ENCODE measurements around the gene USPL1. TPM values are rescaled to one million over a fixed set of nuclear protein-coding genes. Genes with fewer than 3 reads are reported as not detected.
"Not testable (repeated sequence)": the region's sequence is repeated elsewhere in the genome, so short reads cannot be mapped to it uniquely, and the experiment has no call there.

The USPL1 gene
- polyA plus RNA-seq, 1 donor (not counting 4 experiments of a cell fraction or from before 2014, with no cell fraction given): 12.3 TPM

GRCh38 chr13:30605052-30605451 is 12.7 kb upstream of the USPL1 start:
- FAIRE-seq: no peak
- dilution Hi-C loops (cut with MboI; ENCODE audit: extremely low pct_ligation_motif_present, low sequenced_read_pairs): no loop called here

DNA sequence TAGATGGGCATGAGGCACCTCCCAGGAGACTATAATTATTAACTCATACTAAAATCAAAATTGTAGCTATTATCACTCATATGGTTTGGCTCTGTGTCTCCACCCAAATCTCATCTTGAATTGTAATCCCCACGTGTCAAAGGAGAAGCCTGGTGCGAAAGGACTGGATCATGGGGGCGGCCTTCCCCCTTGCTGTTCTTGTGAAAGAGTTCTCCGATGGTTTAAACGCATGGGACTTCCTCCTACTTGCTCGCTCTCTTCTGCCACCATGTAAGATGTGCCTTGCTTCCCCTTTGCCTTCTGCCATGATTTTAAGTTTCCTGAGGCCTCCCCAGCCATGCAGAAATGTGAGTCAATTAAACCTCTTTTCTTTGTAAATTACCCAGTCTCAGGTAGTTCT is 10.5 kb upstream of the USPL1 start:
- dilution Hi-C loops (cut with MboI; ENCODE audit: extremely low pct_ligation_motif_present, low sequenced_read_pairs); DNase-seq (ENCODE audit: low read depth, low spot score); H3K36me3 ChIP-seq (ENCODE audit: control insufficient read depth in 2 of 2, extremely low read depth in 1 of 2, insufficient read depth in 2 of 2, low read length in 2 of 2); H2AFZ ChIP-seq (ENCODE audit: control insufficient read depth, low read length); H4K20me1 ChIP-seq (ENCODE audit: control insufficient read depth, extremely low read depth, insufficient read depth, low read length); H3K9me3 ChIP-seq (ENCODE audit: control insufficient read depth, low read depth, low read length); H3K79me2 ChIP-seq (ENCODE audit: control insufficient read depth, insufficient read depth, low read length); H3K4me3 ChIP-seq (ENCODE audit: control insufficient read depth in 2 of 3, extremely low read depth in 1 of 3, insufficient read depth in 2 of 3, low read depth in 1 of 3, low read length in 3 of 3); H3K9ac ChIP-seq (ENCODE audit: control insufficient read depth, extremely low read depth, insufficient read depth, low read length); H3K27me3 ChIP-seq (ENCODE audit: control insufficient read depth, extremely low read depth, insufficient read depth, low read length); H3K27ac ChIP-seq (ENCODE audit: control insufficient read depth, insufficient read depth, low read length); FAIRE-seq; H3K4me2 ChIP-seq (ENCODE audit: control insufficient read depth, extremely low read depth, insufficient read depth, low read depth, low read length); H3K9me1 ChIP-seq (ENCODE audit: control insufficient read depth, extremely low read depth, insufficient read depth, low read length); H3K4me1 ChIP-seq (ENCODE audit: control insufficient read depth, extremely low read depth, insufficient read depth, low read length): not testable (repeated sequence)

More at GRCh38 chr13:30605052-30605451, 12.7 kb upstream of the USPL1 start:
- H3K27me3 ChIP-seq (ENCODE audit: control insufficient read depth, extremely low read depth, insufficient read depth, low read length): no peaks in the 10 kb centered on the region
- H4K20me1 ChIP-seq (ENCODE audit: control insufficient read depth, extremely low read depth, insufficient read depth, low read length): no peaks in the 10 kb centered on the region
- no peak overlapping the region for H2AFZ ChIP-seq (ENCODE audit: control insufficient read depth, low read length)
- no peak overlapping the region for H3K27ac ChIP-seq (ENCODE audit: control insufficient read depth, insufficient read depth, low read length)
- no peak for DNase-seq (ENCODE audit: low read depth, low spot score)
- TF ChIP-seq EZH2 (IDR thresholded peaks at IDR 0.05; ENCODE audit: low read length): no peak
- TF ChIP-seq, protein P1, sequence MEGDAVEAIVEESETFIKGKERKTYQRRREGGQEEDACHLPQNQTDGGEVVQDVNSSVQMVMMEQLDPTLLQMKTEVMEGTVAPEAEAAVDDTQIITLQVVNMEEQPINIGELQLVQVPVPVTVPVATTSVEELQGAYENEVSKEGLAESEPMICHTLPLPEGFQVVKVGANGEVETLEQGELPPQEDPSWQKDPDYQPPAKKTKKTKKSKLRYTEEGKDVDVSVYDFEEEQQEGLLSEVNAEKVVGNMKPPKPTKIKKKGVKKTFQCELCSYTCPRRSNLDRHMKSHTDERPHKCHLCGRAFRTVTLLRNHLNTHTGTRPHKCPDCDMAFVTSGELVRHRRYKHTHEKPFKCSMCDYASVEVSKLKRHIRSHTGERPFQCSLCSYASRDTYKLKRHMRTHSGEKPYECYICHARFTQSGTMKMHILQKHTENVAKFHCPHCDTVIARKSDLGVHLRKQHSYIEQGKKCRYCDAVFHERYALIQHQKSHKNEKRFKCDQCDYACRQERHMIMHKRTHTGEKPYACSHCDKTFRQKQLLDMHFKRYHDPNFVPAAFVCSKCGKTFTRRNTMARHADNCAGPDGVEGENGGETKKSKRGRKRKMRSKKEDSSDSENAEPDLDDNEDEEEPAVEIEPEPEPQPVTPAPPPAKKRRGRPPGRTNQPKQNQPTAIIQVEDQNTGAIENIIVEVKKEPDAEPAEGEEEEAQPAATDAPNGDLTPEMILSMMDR (optimal IDR thresholded peaks at IDR 0.05 in 1 of 3, IDR thresholded peaks at IDR 0.05 in 1 of 3, conservative IDR thresholded peaks at IDR 0.05 in 1 of 3; ENCODE audit: extremely low read depth in 1 of 3, insufficient read depth in 2 of 3, low read length in 3 of 3): no peak
- no peak overlapping the region for H3K4me2 ChIP-seq (ENCODE audit: control insufficient read depth, extremely low read depth, insufficient read depth, low read depth, low read length)
- no peaks in the 10 kb centered on the region for H3K9me1 ChIP-seq (ENCODE audit: control insufficient read depth, extremely low read depth, insufficient read depth, low read length)
- no peaks in the 10 kb centered on the region for H3K9me3 ChIP-seq (ENCODE audit: control insufficient read depth, low read depth, low read length)
- no peaks in the 10 kb centered on the region for H3K4me1 ChIP-seq (ENCODE audit: control insufficient read depth, extremely low read depth, insufficient read depth, low read length)
- H3K36me3 ChIP-seq (ENCODE audit: control insufficient read depth in 2 of 2, extremely low read depth in 1 of 2, insufficient read depth in 2 of 2, low read length in 2 of 2): no peaks in the 10 kb centered on the region
- no peaks in the 10 kb centered on the region for H3K79me2 ChIP-seq (ENCODE audit: control insufficient read depth, insufficient read depth, low read length)
- no peak overlapping the region for H3K4me3 ChIP-seq (ENCODE audit: control insufficient read depth in 2 of 3, extremely low read depth in 1 of 3, insufficient read depth in 2 of 3, low read depth in 1 of 3, low read length in 3 of 3)
- H3K9ac ChIP-seq (ENCODE audit: control insufficient read depth, extremely low read depth, insufficient read depth, low read length): no peak overlapping the region

DNA sequence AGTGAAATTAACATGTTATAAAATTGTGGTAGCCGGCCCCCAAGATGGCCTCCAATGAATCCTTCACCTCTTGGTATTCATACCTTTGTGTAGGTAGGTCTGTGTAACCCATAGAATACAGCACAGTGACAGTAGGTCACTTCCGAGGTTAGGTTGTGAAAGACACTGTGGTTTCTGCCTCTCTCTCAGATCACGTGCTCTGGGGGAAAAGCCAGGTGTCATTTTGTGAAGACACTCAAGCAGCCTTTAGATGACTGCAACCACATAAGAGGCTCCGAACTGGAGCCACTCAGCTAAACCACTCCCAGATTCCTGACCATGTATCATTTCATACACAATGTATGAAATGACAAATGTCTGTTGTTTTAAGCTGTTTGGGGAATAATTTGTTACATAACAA is 9.8 kb upstream of the USPL1 start:
- TF ChIP-seq, protein P1 (optimal IDR thresholded peaks at IDR 0.05 in 1 of 3, IDR thresholded peaks at IDR 0.05 in 1 of 3, conservative IDR thresholded peaks at IDR 0.05 in 1 of 3; ENCODE audit: extremely low read depth in 1 of 3, insufficient read depth in 2 of 3, low read length in 3 of 3): no peak
- TF ChIP-seq EZH2 (IDR thresholded peaks at IDR 0.05; ENCODE audit: low read length): no peak
- DNase-seq (ENCODE audit: low read depth, low spot score): no peak

More for the DNA sequence above, 9.8 kb upstream of the USPL1 start:
- no peaks in the 10 kb centered on the region for H3K27me3 ChIP-seq (ENCODE audit: control insufficient read depth, extremely low read depth, insufficient read depth, low read length)
- FAIRE-seq: no peak
- H3K27ac ChIP-seq (ENCODE audit: control insufficient read depth, insufficient read depth, low read length): no peak overlapping the region
- H3K9me3 ChIP-seq (ENCODE audit: control insufficient read depth, low read depth, low read length): no peaks in the 10 kb centered on the region
- H3K4me2 ChIP-seq (ENCODE audit: control insufficient read depth, extremely low read depth, insufficient read depth, low read depth, low read length): no peak overlapping the region
- dilution Hi-C loops (cut with MboI; ENCODE audit: extremely low pct_ligation_motif_present, low sequenced_read_pairs): no loop called here
- H3K4me3 ChIP-seq (ENCODE audit: control insufficient read depth in 2 of 3, extremely low read depth in 1 of 3, insufficient read depth in 2 of 3, low read depth in 1 of 3, low read length in 3 of 3): no peak overlapping the region
- no peaks in the 10 kb centered on the region for H4K20me1 ChIP-seq (ENCODE audit: control insufficient read depth, extremely low read depth, insufficient read depth, low read length)
- H3K79me2 ChIP-seq (ENCODE audit: control insufficient read depth, insufficient read depth, low read length): peaks cover 6% of the 10 kb centered on the region
- no peak overlapping the region for H2AFZ ChIP-seq (ENCODE audit: control insufficient read depth, low read length)
- H3K36me3 ChIP-seq (ENCODE audit: control insufficient read depth in 2 of 2, extremely low read depth in 1 of 2, insufficient read depth in 2 of 2, low read length in 2 of 2): no peaks in the 10 kb centered on the region
- no peaks in the 10 kb centered on the region for H3K9me1 ChIP-seq (ENCODE audit: control insufficient read depth, extremely low read depth, insufficient read depth, low read length)
- no peaks in the 10 kb centered on the region for H3K4me1 ChIP-seq (ENCODE audit: control insufficient read depth, extremely low read depth, insufficient read depth, low read length)
- H3K9ac ChIP-seq (ENCODE audit: control insufficient read depth, extremely low read depth, insufficient read depth, low read length): no peak overlapping the region

All from keratinocyte (primary cell).